Measurements from ENCODE around the gene CRHBP. TPM values are rescaled to one million over a fixed set of nuclear protein-coding genes. Genes with fewer than 3 reads are reported as not detected.

Gene CRHBP
- total RNA-seq, 1 experiment from 2014 or later, result not detected

DNA sequence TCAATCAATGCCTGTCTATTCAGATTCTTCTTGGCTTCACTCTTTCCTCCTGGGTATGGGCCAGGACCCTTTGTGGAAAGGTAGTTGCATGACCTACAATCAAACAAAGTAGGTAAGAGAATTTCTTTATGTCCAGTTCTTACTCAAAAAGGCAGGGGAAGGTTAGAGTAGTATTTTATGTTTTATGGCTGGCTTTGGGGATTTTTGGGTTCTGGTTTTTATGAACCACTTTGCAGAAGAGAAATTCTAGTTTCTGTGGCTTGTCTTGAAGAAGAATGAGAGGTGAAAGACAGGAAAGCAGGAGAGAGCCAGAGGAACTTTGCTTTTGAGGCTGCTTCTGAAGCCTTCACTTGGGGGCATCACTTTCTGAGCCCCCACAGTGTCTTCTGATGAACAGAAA lies 14.7 kb upstream of the CRHBP start:
- H3K4me1 Mint-ChIP-seq (ENCODE audit: low read depth, unreplicated experiment), result no peaks in the 10 kb centered on the region
- CTCF ChIA-PET, result no interaction called here
- no peaks in the 10 kb centered on the region for H3K36me3 Mint-ChIP-seq (ENCODE audit: insufficient read depth, unreplicated experiment)
- H3K9me3 Mint-ChIP-seq (ENCODE audit: low read depth, unreplicated experiment), result no peaks in the 10 kb centered on the region
- no peak for DNase-seq
- no TSS peak for BruUV-seq (replicated peaks)
- H3K27ac Mint-ChIP-seq (ENCODE audit: unreplicated experiment), result no peak overlapping the region
- H3K4me3 Mint-ChIP-seq (ENCODE audit: low read depth, unreplicated experiment), result no peak overlapping the region
- no peaks in the 10 kb centered on the region for H3K27me3 Mint-ChIP-seq (ENCODE audit: unreplicated experiment)
- intact Hi-C loops (cut with micrococcal nuclease; ENCODE audit: unreplicated experiment), result no loop called here
- TF ChIP-seq, protein P1, sequence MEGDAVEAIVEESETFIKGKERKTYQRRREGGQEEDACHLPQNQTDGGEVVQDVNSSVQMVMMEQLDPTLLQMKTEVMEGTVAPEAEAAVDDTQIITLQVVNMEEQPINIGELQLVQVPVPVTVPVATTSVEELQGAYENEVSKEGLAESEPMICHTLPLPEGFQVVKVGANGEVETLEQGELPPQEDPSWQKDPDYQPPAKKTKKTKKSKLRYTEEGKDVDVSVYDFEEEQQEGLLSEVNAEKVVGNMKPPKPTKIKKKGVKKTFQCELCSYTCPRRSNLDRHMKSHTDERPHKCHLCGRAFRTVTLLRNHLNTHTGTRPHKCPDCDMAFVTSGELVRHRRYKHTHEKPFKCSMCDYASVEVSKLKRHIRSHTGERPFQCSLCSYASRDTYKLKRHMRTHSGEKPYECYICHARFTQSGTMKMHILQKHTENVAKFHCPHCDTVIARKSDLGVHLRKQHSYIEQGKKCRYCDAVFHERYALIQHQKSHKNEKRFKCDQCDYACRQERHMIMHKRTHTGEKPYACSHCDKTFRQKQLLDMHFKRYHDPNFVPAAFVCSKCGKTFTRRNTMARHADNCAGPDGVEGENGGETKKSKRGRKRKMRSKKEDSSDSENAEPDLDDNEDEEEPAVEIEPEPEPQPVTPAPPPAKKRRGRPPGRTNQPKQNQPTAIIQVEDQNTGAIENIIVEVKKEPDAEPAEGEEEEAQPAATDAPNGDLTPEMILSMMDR (IDR thresholded peaks at IDR 0.05; ENCODE audit: unreplicated experiment), result no peak

DNA sequence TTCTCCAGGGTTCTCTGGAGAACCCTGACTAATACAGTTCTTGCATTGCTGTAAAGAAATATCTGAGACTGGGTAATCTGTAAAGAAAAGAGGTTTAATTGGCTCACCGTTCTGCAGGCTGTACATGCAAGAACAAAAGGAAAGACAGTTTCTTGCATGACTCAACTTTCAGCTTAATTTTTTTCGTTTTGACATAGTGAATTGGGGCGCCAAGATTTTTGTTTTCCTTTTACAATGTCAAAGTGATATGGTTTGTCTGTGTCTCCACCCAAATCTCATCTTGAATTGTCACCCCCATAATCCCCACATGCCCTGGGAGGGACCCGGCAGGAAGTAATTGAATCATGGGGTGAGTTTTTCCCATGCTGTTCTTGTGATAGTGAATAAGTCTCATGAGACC lies 11.8 kb upstream of the CRHBP start:
- CTCF ChIA-PET, result no interaction called here
- H3K4me3 Mint-ChIP-seq (ENCODE audit: low read depth, unreplicated experiment), result no peak overlapping the region
- intact Hi-C loops (cut with micrococcal nuclease; ENCODE audit: unreplicated experiment), result no loop called here
- H3K27me3 Mint-ChIP-seq (ENCODE audit: unreplicated experiment), result peaks cover 26% of the 10 kb centered on the region
- TF ChIP-seq, protein P1 (IDR thresholded peaks at IDR 0.05; ENCODE audit: unreplicated experiment), result no peak
- no peaks in the 10 kb centered on the region for H3K4me1 Mint-ChIP-seq (ENCODE audit: low read depth, unreplicated experiment)
- DNase-seq, result no peak
- H3K27ac Mint-ChIP-seq (ENCODE audit: unreplicated experiment), result no peak overlapping the region
- no peaks in the 10 kb centered on the region for H3K9me3 Mint-ChIP-seq (ENCODE audit: low read depth, unreplicated experiment)
- no TSS peak for BruUV-seq (replicated peaks)
- H3K36me3 Mint-ChIP-seq (ENCODE audit: insufficient read depth, unreplicated experiment), result no peaks in the 10 kb centered on the region

DNA sequence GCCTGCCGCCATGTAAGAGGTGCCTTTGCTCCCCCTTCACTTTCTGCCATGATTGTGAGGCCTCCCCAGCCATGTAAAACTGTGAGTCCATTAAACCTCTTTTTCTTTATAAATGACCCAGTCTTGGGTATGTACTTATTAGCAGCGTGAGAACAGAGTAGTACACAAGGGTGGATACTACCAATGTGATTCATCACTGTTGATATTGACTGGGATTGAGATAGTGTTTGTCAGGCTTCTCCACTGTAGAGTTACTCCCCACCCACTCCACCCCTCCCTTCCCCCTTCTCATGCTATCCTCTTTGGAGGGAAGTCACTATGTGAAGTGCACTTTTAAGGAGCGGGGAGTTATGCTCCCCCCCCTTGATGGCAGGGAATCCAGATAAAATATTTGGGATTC lies 11.4 kb upstream of the CRHBP start:
- H3K27me3 Mint-ChIP-seq (ENCODE audit: unreplicated experiment), result peaks cover 26% of the 10 kb centered on the region
- H3K27ac Mint-ChIP-seq (ENCODE audit: unreplicated experiment), result no peak overlapping the region
- TF ChIP-seq, protein P1 (IDR thresholded peaks at IDR 0.05; ENCODE audit: unreplicated experiment), result no peak
- CTCF ChIA-PET, result no interaction called here
- no peaks in the 10 kb centered on the region for H3K36me3 Mint-ChIP-seq (ENCODE audit: insufficient read depth, unreplicated experiment)
- H3K9me3 Mint-ChIP-seq (ENCODE audit: low read depth, unreplicated experiment), result no peaks in the 10 kb centered on the region
- H3K4me1 Mint-ChIP-seq (ENCODE audit: low read depth, unreplicated experiment), result no peaks in the 10 kb centered on the region
- BruUV-seq (replicated peaks), result no TSS peak
- H3K4me3 Mint-ChIP-seq (ENCODE audit: low read depth, unreplicated experiment), result no peak overlapping the region
- DNase-seq, result no peak
- intact Hi-C loops (cut with micrococcal nuclease; ENCODE audit: unreplicated experiment), result no loop called here

DNA sequence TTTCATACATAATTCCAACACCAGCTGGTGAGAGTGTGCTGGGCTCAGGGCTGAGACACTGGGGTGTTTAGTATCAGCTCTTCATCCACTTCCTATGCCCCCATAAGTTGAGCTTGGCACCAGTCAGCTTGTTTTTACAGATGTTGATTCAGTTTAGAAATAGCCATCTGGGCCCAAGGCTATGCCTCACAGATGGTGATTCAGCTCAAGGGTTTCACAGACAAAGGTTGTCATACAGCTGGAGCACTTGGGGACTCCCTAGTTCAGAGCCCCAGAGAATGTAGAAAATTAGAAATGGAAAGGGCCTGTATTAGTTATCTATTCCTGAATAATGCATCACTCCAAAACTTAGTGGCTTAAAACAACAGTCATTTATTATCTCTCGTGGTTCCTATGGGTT lies 10.3 kb upstream of the CRHBP start:
- no peak for DNase-seq

More for the DNA sequence above, 10.3 kb upstream of the CRHBP start:
- no peak overlapping the region for H3K27ac Mint-ChIP-seq (ENCODE audit: unreplicated experiment)
- CTCF ChIA-PET, result no interaction called here
- H3K4me1 Mint-ChIP-seq (ENCODE audit: low read depth, unreplicated experiment), result no peaks in the 10 kb centered on the region
- BruUV-seq (replicated peaks), result no TSS peak
- intact Hi-C loops (cut with micrococcal nuclease; ENCODE audit: unreplicated experiment), result no loop called here
- TF ChIP-seq, protein P1 (IDR thresholded peaks at IDR 0.05; ENCODE audit: unreplicated experiment), result no peak
- H3K36me3 Mint-ChIP-seq (ENCODE audit: insufficient read depth, unreplicated experiment), result no peaks in the 10 kb centered on the region
- no peak overlapping the region for H3K4me3 Mint-ChIP-seq (ENCODE audit: low read depth, unreplicated experiment)
- peaks cover 26% of the 10 kb centered on the region for H3K27me3 Mint-ChIP-seq (ENCODE audit: unreplicated experiment)
- H3K9me3 Mint-ChIP-seq (ENCODE audit: low read depth, unreplicated experiment), result no peaks in the 10 kb centered on the region
